MCF 10A (cell line): ENCODE data around the gene CAMTA1. TPM values are rescaled to one million over a fixed set of nuclear protein-coding genes. Genes with fewer than 3 reads are reported as not detected.

ENCODE experiments used
- BruUV-seq: library from RNA; stranded (reverse); fragments of 400-500 nt; replicated peaks from 2 replicates; lab custom pipeline; 2021; lab: Mats Ljungman, UMichigan
- CTCF ChIA-PET: fragments of 300-600 bp; sonication (Branson Sonifier 250); formaldehyde crosslinking; extraction: SDS; loops from one replicate; lab custom pipeline; 2021; ENCODE audit warnings: antibody characterized with exemption, inconsistent platforms; lab: Yijun Ruan, JAX
- POLR2A ChIA-PET: fragments of 300-600, 350-650 bp; sonication (Branson Sonifier 250); formaldehyde crosslinking; extraction: SDS; loops from one replicate; lab custom pipeline; 2020; ENCODE audit warnings: antibody characterized with exemption, inconsistent platforms; lab: Yijun Ruan, JAX
- DNase-seq: peaks from one replicate; pipeline ENCODE4 v3.0.0-alpha.2; 2018; ENCODE audit not compliant: unreplicated experiment
- H3K27ac Mint-ChIP-seq: one replicate; pipeline ENCODE4 v1.8.0; 2022; ENCODE audit warnings: mild to moderate bottlenecking, low read depth, mixed read lengths; ENCODE audit not compliant: unreplicated experiment
- H3K27me3 Mint-ChIP-seq: one replicate; pipeline ENCODE4 v1.8.0; 2022; ENCODE audit warnings: mixed read lengths; ENCODE audit not compliant: insufficient read depth, unreplicated experiment
- H3K36me3 Mint-ChIP-seq: one replicate; pipeline ENCODE4 v1.8.0; 2022; ENCODE audit warnings: mild to moderate bottlenecking, moderate library complexity, mixed read lengths; ENCODE audit not compliant: insufficient read depth, unreplicated experiment
- H3K4me1 Mint-ChIP-seq: one replicate; pipeline ENCODE4 v1.8.0; 2022; ENCODE audit warnings: mixed read lengths; ENCODE audit not compliant: insufficient read depth, unreplicated experiment
- H3K4me3 Mint-ChIP-seq: one replicate; pipeline ENCODE4 v1.8.0; 2022; ENCODE audit warnings: mild to moderate bottlenecking, moderate library complexity, mixed read lengths; ENCODE audit not compliant: unreplicated experiment
- H3K9me3 Mint-ChIP-seq: one replicate; pipeline ENCODE4 v1.8.0; 2022; ENCODE audit warnings: mixed read lengths; ENCODE audit not compliant: unreplicated experiment
- CTCF ChIP-seq: fragments of 200-600 bp; IDR thresholded peaks from one replicate; pipeline ENCODE4 v1.8.0; 2022; ENCODE audit warnings: antibody characterized with exemption, mild to moderate bottlenecking; ENCODE audit not compliant: unreplicated experiment
- intact Hi-C: fragments of 100-400 bp; cut with micrococcal nuclease; formaldehyde crosslinking; loops from 2 replicates; pipeline ENCODE4 v1.14.1; 2022
- total RNA-seq: library from RNA; stranded (reverse); gene quantifications from 2 replicates; pipeline ENCODE4 v1.2.3, GENCODE V29; 2022

Gene CAMTA1
- total RNA-seq, 1 experiment from 2014 or later: 74.1 TPM

DNA sequence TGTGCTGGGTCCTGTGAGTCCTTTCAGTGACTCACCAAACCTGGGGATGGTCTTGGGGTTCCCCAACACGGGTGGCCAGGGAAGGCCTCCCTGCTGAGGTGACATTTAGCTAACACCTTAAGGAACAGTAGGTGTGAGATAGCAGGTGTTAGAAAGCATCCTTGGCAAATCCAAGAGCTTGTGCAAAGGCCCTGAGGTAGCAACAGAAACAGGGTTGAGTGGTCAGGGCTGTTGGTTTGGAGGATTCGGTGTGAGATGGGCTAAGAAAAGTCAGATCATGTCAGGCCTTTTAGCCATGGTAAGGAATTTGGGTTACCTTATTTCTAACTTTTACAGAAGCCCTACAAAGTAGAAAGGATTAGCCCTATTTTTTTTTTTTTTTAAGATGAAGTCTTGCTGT, 343.0 kb downstream of the CAMTA1 start:
- Mint-ChIP-seq H3K27me3 (peaks cover 15% of the 10 kb centered on the region), H3K27ac (no peak overlapping the region), H3K4me3 (no peak overlapping the region), H3K9me3 (no peaks in the 10 kb centered on the region), H3K36me3 (no peaks in the 10 kb centered on the region), H3K4me1 (no peaks in the 10 kb centered on the region)
- TF ChIP-seq CTCF: no peak
- CTCF ChIA-PET: interaction anchor here (0.6 to 1.0 kb wide), 3 partner anchors 8 to 323 kb away, joined by 3 to 5 read pairs (median 4); no protein-coding TSS in a partner anchor
- intact Hi-C loops: no loop called here
- no peak for DNase-seq
- no TSS peak for BruUV-seq
- POLR2A ChIA-PET: no interaction called here

GRCh38 chr1:7130127-7130526, 344.9 kb downstream of the CAMTA1 start:
- no peaks in the 10 kb centered on the region for H3K4me1 Mint-ChIP-seq
- POLR2A ChIA-PET: no interaction called here
- peaks cover 17% of the 10 kb centered on the region for H3K27me3 Mint-ChIP-seq

DNA sequence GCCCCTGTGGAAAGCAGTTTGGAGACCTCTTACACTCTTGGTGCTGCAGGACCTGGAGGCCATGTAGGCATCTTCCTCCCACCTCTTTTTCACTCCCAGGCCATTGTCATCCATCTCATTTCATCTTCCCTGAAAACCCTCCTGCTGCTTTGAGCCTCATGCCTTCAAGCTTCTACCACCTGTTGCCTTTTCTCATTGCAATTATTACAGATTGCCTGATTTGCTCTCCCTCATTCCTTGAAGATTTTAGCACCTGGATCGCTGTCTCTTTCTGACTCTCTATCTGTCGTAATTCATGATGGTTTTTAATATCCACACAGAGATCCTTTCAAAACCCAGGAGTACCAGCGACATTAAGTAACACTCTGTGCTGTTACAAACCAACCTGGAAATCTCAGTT, 350.2 kb downstream of the CAMTA1 start:
- POLR2A ChIA-PET: no interaction called here
- no peaks in the 10 kb centered on the region for H3K9me3 Mint-ChIP-seq
- CTCF ChIA-PET: interaction anchor here (1.1 kb wide), 1 partner anchor 13 kb away, joined by 3 read pairs; no protein-coding TSS in a partner anchor

More at GRCh38 chr1:7130127-7130526, 344.9 kb downstream of the CAMTA1 start:
- no peak for TF ChIP-seq CTCF
- Mint-ChIP-seq H3K36me3 (no peaks in the 10 kb centered on the region), H3K27ac (no peak overlapping the region), H3K4me3 (no peak overlapping the region), H3K9me3 (no peaks in the 10 kb centered on the region)
- no peak for DNase-seq
- BruUV-seq: no TSS peak
- intact Hi-C loops: no loop called here
- CTCF ChIA-PET: no interaction called here

More for the DNA sequence above, 350.2 kb downstream of the CAMTA1 start:
- BruUV-seq: no TSS peak
- no peak for TF ChIP-seq CTCF
- DNase-seq: no peak
- no peak overlapping the region for H3K4me3 Mint-ChIP-seq
- no peak overlapping the region for H3K27ac Mint-ChIP-seq
- no peaks in the 10 kb centered on the region for H3K36me3 Mint-ChIP-seq
- H3K4me1 Mint-ChIP-seq: peaks cover 8% of the 10 kb centered on the region
- peaks cover 48% of the 10 kb centered on the region for H3K27me3 Mint-ChIP-seq
- intact Hi-C loops: no loop called here
